Uterus (tissue), 4 donors: ENCODE results near the gene KMT2E. TPM values are rescaled to one million over a fixed set of nuclear protein-coding genes. Genes with fewer than 3 reads are reported as not detected.
"Not testable (repeated sequence)": the region's sequence is repeated elsewhere in the genome, so short reads cannot be mapped to it uniquely, and the experiment has no call there.

ENCODE experiments used
- DNase-seq, 2 donors: peaks; one replicate each; pipeline ENCODE4 v3.0.0-alpha.2; 2019 to 2020
- H3K27ac ChIP-seq, 2 donors: fragments of 200-600 bp; sonication (generic); 1 replicate in 1 of 2; 2 replicates in 1 of 2; pipeline ENCODE4 v1.5.1; 2016 to 2018
- H3K27me3 ChIP-seq, 2 donors: fragments of 200-600 bp; sonication (generic); one replicate each; pipeline ENCODE4 v1.5.1; 2018 to 2019; ENCODE audit warnings: control low read depth in 1 of 2
- H3K36me3 ChIP-seq, 2 donors: fragments of 200-600 bp; sonication (generic); one replicate each; pipeline ENCODE4 v1.5.1; 2019; ENCODE audit warnings: control low read depth in 1 of 2
- H3K4me1 ChIP-seq, 2 donors: fragments of 200-600 bp; sonication (generic); one replicate each; pipeline ENCODE4 v1.5.1; 2018 to 2019; ENCODE audit warnings: control low read depth in 1 of 2
- H3K4me3 ChIP-seq, 2 donors: fragments of 200-600 bp; sonication (generic); 1 replicate in 1 of 2; 2 replicates in 1 of 2; pipeline ENCODE4 v1.5.1; 2018 to 2019; ENCODE audit warnings: mild to moderate bottlenecking in 1 of 2
- H3K9me3 ChIP-seq, 2 donors: fragments of 200-600 bp; sonication (generic); one replicate each; pipeline ENCODE4 v1.5.1; 2019; ENCODE audit warnings: control low read depth in 1 of 2
- CTCF ChIP-seq, 4 experiments: fragments of 200-600 bp in 2 of 4; fragments of 450-650 bp in 2 of 4; sonication (generic) in 2 of 4; IDR thresholded peaks; one replicate each; pipeline ENCODE4 v1.5.1; 2016 to 2019; ENCODE audit warnings: antibody characterized with exemption in 4 of 4, mild to moderate bottlenecking in 2 of 4, moderate library complexity in 1 of 4
- POLR2A ChIP-seq, 2 donors: fragments of 450-650 bp; IDR thresholded peaks; one replicate each; pipeline ENCODE4 v1.6.1; 2016; ENCODE audit warnings: antibody characterized with exemption in 2 of 2, mild to moderate bottlenecking in 1 of 2, moderate library complexity in 1 of 2
- intact Hi-C: fragments of 100-400 bp; cut with DNase I; formaldehyde crosslinking; loops from one replicate; pipeline ENCODE4 v1.15.1; 2023; ENCODE audit warnings: low total_unique reads
- total RNA-seq, 4 donors: library from RNA; depleted of rRNA in 3 of 4; stranded (reverse); fragments of >200 nt in 3 of 4; gene quantifications; one replicate each; pipeline versions ENCODE4 v1.1.0 to v1.2.4, GENCODE V29; 2014 to 2023
- donor health status: DM: yes; HTN: yes; CAD: no.

KMT2E gene
- total RNA-seq, 4 donors from 2014 or later, result 61.5 to 208 (median 148) TPM

- intact Hi-C loops, result no loop called here
- DNase-seq, result no peak
- H3K4me3 ChIP-seq, result peak overlapping the region in 1 of 2 donors; percentile 18
Observed at GRCh38 chr7:105003872-105004510, 10.0 kb upstream of the KMT2E start.

GRCh38 chr7:105005006-105005405 lies 9.0 kb upstream of the KMT2E start:
- peak overlapping the region; percentile 81 to 87 for H3K27ac ChIP-seq
- DNase-seq, intact Hi-C loops, H3K4me3 ChIP-seq, H3K27me3 ChIP-seq, H3K9me3 ChIP-seq, H3K36me3 ChIP-seq: not testable (repeated sequence)
- peaks cover 0 to 20% of the 10 kb centered on the region in 2 donors for H3K4me1 ChIP-seq

More at GRCh38 chr7:105003872-105004510, 10.0 kb upstream of the KMT2E start:
- Histone ChIP-seq H3K4me1 (peaks cover 0 to 22% of the 10 kb centered on the region in 2 donors), H3K9me3 (no peaks in the 10 kb centered on the region), H3K36me3 (no peaks in the 10 kb centered on the region), H3K27ac (peak overlapping the region; percentile 81 to 87), H3K27me3 (no peaks in the 10 kb centered on the region)
- TF ChIP-seq POLR2A (IDR thresholded peaks at IDR 0.05) (no peak), CTCF (IDR thresholded peaks at IDR 0.05) (no peak)

- Histone ChIP-seq H3K4me1 (peaks cover 0 to 20% of the 10 kb centered on the region in 2 donors), H3K27ac (peak overlapping the region; percentile 5 to 87)
- DNase-seq, H3K36me3 ChIP-seq, H3K4me3 ChIP-seq, intact Hi-C loops, H3K9me3 ChIP-seq, H3K27me3 ChIP-seq: not testable (repeated sequence)
Observed at GRCh38 chr7:105005486-105005885, 8.5 kb upstream of the KMT2E start.

- intact Hi-C loops, result no loop called here
- no peaks in the 10 kb centered on the region for H3K9me3 ChIP-seq
- no peaks in the 10 kb centered on the region for H3K36me3 ChIP-seq
- peak overlapping the region; percentile 31 to 100 for H3K27ac ChIP-seq
- H3K27me3 ChIP-seq, result no peaks in the 10 kb centered on the region
- H3K4me1 ChIP-seq, result peaks cover 0 to 13% of the 10 kb centered on the region in 2 donors
- DNase-seq, result no peak
- no peak for TF ChIP-seq POLR2A (IDR thresholded peaks at IDR 0.05)
- TF ChIP-seq CTCF (IDR thresholded peaks at IDR 0.05), result no peak
- no peak overlapping the region for H3K4me3 ChIP-seq
Observed at GRCh38 chr7:105006367-105007136, 7.5 kb upstream of the KMT2E start.

GRCh38 chr7:105007298-105007697 lies 6.7 kb upstream of the KMT2E start:
- intact Hi-C loops, result no loop called here
- Histone ChIP-seq H3K27ac (peak overlapping the region; percentile 31 to 100), H3K4me1 (peaks cover 0 to 9% of the 10 kb centered on the region in 2 donors), H3K4me3 (no peak overlapping the region), H3K36me3 (no peaks in the 10 kb centered on the region), H3K27me3 (no peaks in the 10 kb centered on the region), H3K9me3 (no peaks in the 10 kb centered on the region)
- TF ChIP-seq CTCF (IDR thresholded peaks at IDR 0.05), result no peak
- no peak for TF ChIP-seq POLR2A (IDR thresholded peaks at IDR 0.05)
- DNase-seq, result no peak
